Hematopoietic multipotent progenitor cell treated with erythropoietin and hydrocortisone succinate and interleukin-3 and kit ligand, for 4 days (in vitro differentiated cells): Measurements from ENCODE around the gene IGF2BP1.
"Not testable (repeated sequence)": the region's sequence is repeated elsewhere in the genome, so short reads cannot be mapped to it uniquely, and the experiment has no call there.

Source experiments
- DNase-seq: peaks from one replicate; pipeline ENCODE4 v3.0.0-alpha.2; 2015

Gene IGF2BP1

GRCh38 chr17:48996722-48997102 is 473 bp upstream of the IGF2BP1 start:
- no peak for DNase-seq

DNA sequence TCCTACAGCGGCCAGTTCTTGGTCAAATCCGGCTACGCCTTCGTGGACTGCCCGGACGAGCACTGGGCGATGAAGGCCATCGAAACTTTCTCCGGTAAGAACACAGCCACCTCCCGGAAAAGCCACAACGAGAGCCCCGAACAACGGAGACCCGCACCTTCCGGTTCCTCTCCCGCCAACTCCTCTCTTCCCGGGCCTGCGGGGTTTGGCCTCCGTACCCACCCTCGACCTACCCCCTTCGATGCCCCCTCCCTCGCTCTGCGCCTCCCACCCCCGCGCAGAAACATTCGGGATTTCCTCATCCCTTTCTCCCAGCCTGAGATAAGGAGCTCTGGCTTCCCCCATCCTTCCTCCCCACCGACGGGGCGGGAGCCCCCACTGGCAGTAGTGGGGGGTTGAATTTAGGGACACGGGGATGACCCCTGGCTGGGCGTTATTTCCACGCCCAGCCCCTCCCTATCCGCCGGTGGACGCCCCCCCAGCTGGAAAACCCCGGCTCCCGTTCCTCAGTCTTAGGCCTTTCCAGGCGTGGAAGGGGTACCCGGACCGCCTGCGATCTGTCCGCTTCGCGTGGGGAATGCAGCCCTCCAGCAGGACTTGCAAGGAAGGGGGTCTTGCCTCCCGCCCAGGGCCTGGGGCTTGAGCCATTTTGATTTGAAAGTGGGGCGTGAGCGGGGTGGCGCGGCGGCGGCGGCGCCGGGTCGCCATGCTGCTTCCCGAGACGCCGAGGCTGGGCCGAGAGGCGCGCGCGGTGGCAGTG is 822 bp downstream of the IGF2BP1 start:
- no peak for DNase-seq

DNA sequence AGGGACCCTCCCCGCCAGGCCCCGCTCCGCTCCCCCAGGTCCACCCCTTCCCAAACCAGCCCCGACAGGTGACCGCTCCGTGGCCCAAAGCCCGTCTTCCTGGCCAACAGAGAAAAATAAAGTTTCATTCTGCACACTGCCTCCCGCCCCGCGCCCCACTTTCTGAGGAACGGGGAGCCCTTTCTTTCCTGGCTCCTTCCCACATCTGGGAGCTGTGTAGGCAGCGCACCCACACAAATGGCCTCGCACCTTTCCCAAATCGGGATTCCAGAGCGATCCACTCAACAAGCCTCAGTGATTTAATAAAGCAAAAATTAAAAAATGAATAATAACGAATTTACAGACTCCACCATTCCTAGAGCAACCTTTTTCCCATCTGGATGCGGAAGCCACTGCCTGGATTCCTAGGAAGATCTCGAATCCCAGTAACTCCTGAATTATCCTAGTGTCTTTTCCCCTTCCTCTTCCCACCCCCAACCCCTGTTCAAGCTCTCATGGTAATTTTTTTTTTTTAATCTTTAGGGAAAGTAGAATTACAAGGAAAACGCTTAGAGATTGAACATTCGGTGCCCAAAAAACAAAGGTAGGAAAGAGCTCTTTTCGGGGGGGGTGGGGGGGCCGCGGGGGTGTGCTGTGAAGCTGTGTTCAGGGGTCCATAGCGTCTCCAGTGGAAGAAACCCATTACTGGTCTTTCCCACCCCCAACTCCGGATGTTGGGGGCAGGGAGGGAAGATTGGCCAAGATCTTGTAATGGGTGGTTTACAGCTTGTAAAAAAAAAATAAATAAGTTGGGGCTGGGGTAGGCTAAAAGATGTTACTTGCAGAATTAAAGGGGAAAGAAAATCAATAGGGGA is 1.6 kb downstream of the IGF2BP1 start:
- DNase-seq: no peak

GRCh38 chr17:49000943-49001342 is 3.8 kb downstream of the IGF2BP1 start:
- no peak for DNase-seq

DNA sequence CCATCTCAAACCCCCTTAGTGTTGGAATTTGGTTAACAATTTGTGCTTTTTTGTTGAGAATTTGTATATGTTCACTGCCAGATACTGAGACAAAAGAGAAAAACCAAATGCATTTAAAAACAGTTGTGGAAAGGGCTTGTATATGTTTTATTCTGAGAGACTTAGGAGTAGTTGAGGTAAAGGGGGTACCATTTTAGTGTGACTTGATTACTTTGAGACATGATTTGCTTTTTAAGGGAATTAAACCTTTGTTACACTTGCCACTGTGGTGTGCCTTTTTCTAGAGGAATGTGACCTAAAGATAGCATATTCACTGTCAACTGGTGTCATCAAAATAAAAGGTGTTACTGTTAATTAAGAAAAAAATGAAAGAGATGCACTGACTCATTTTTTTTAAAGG is 4.5 kb downstream of the IGF2BP1 start:
- no peak for DNase-seq

DNA sequence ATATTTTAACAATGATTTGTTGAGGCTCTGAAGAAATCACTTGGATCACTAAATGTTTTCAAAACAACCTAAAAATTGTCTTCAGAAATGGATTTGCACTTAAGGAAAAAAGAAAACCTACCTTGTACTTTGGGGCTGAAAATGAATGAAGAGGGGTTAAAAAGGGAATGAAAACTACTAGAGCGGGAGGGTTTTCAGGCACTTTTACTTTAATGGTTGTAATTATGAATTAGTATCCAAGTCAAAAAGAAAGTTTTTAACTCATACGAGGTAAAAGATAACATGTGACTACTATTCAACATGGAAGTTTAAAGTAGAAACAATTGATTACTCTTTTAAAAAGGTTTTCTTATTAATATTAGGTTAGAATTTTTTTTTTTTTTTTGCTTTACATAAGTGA is 5.1 kb downstream of the IGF2BP1 start:
- DNase-seq: no peak

DNA sequence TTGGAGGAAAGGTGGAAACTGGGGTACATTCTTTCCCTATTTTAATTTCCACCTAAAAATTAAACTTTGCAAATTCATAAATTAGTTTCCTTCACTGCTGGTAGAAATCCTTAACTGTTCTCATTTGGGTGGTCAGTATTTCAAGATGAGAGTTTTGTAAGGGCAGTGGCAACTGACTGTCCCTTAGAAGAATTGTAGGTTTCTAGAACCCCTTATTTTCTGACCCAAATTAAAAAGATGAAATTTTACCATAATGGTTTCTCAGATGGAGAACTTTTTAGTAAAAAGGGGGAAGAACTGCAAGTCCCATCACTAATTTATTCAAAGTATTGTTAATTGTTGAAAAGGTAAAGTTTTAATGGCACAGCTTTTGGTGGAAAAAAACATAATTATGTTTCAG is 5.6 kb downstream of the IGF2BP1 start:
- DNase-seq: no peak

DNA sequence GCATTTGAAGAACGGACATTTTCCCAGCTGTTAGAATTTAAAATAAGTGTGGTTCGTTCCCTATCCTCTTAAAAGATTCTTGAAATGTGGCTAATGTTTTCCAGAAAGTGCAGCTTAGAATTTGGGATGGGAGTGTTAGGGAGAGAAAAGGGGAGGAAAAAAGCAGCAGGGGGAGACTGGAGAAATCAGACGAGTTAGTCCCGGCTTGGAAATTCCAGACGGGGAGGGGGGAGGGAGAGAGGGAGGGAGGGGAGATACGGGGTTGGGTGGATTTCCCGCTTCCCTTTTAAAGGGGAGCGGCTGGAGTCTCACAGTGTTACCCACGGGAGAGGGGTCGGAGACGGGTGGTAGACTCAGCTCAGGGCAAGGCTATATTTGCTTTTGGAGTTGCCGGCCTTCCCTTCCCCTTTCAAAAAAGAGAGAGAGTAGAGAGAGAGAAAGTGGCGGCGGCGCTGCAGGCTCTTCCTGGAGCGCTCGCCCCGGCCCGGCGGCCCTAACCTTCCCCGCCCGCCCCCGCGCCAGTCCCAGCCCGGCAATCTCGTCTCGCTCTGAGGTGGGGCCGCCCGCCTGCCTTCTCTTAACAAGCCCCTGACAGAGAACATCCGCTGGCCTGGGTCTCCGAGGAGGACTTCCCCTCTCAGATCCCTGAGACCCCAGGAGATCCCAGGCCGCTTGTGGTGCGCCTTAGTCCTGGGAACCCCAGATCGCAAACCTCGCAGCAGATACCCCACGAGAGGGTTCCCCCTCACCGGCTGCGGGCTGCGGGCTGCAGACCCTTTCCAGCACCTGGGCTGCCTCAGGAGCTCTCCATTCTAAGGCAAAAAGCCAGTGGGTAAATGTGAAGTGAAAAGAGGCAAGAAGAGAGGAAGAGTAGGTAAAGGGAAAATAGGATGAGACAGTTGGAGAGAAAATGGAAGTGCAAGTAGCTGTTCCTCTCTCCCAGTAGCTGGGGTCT is 6.6 kb downstream of the IGF2BP1 start:
- no peak for DNase-seq

DNA sequence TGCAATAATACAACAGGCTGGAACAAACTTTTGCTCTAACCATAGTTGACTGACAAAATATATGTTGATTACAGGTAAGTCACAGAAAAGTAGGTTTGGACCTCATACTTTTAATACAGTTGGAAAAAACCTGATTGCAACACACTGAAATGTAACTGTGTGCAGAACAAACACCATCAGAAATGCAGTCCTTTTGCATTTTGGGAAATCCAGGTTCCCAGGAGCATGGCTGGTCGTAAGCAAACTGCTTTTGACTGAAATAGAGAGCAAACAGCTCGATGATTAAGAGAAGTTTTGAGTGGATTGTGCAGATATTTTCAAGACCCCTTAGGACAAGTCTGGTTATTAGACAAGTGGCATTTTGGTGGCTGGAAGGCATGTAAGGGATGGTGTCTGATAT is 8.0 kb downstream of the IGF2BP1 start:
- DNase-seq: no peak

DNA sequence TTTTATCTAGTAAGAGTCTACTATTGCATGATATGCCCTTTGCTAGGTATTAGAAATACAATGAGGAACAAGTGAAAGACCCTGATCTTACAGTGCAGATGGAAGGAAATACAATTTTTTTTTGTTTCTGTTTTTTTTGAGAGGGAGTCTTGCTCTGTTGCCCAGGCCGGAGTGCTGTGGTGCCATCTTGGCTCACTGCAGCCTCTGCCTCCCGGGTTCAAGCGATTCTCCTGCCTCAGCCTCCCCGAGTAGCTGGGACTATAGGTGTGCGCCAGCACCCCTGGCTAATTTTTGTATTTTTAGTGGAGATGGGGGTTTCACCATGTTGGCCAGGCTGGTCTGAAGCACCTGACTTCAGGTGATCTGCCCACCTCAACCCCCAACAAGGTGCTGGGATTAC is 11.7 kb downstream of the IGF2BP1 start:
- DNase-seq: not testable (repeated sequence)

DNA sequence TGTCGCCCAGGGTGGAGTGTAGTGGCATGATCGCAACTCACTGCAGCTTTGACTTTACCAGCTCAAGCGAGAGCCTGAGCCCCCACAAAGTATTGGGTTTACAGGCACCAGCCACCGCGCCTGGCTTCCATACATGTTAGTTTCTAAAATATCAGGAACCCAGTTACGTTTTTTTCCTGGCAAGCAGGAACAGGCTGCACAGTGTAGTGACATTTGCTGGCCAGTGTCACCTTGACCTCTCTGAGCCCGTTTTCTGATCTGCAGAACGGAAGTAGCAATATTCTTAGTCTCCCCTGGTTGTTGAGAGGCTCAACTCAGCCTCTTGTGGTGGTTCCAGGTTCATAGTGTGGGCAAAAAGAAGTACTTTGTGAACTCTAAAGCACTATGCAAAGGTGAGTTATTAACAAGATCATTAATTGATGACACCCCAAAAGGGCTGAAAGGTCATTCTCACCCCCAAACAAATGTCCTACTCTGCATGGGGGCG is 15.6 kb downstream of the IGF2BP1 start:
- DNase-seq: no peak

GRCh38 chr17:49013311-49014213 is 16.4 kb downstream of the IGF2BP1 start:
- DNase-seq: no peak

DNA sequence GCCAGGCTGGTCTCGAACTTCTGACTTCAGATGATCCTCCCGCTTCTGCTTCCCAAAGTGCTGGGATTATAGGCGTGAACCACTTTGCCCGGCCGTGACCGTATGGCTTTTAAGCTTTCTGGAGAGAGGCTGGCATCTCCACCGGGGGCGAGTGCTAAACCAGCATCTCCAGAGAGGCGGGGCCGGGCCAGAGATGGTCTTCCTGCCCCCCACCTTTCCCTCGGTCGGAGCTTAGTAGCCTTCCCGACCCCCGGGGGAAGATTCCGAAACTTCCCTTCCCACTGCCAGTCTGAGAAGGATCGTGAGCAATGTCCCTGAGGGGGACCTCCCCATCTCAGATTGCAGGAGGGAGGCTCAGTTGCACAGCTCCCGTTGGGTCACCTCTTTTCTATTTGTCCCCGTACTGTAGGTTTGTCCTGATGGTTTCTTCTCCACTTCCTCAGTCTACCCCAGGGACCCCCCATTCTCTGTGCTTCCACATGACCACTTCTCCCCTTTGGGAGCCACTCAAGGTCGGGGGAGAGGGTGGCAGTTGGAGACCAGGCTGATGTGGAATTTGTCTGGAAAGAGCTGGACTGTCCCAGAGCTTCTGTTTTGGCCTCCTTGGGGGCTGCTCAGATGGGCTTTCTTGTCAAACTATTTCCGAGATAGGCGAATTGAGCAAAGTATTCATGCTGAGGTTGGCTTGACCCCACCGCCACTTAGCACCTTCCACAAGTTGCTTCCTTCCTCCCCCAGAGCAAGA is 18.2 kb downstream of the IGF2BP1 start:
- DNase-seq: no peak

GRCh38 chr17:49015924-49016774 is 19.0 kb downstream of the IGF2BP1 start:
- no peak for DNase-seq

GRCh38 chr17:49016775-49017463 is 19.7 kb downstream of the IGF2BP1 start:
- DNase-seq: no peak

DNA sequence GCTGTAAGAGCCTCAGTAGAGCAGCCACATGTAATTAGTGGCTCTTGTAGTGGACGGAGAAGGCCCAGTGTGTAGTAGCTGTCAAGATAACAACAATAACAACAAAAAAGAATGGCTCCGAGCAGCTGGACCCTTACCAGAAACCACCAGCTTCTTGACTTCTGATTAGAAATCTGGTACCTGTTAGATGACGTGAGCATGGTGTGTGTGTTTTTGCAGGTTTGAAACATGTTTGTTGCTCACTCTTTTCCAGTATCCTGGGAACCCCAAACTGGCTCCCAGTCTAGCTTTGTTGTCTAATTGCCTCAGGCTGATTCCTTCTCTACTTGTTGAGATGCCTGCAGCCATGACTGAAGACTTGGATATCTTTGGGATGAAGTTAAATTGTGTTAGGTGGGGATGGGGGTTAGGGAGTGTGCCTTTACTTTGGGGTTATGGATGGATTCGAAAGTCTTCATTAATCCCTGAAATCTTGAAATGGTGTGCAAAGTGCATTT is 21.0 kb downstream of the IGF2BP1 start:
- DNase-seq: no peak

DNA sequence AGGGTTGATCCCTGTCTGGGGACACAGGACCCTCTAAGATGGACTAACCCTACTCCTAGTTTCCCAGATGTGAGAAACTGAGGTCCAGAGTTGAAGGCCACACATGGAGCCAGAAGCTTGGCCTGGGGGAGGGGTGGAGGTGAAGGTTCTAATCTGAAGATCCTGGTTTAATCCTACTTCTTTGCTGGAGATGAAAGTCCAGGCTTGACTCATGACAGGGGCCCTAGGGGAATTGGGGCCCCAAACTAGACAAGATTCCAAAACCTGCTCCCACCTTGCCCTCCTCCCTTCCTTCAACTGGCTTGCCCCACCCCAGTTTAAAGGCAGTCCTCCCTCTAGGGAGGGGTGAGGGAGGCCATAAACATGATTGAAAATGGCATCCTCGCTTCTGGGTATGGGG is 21.6 kb downstream of the IGF2BP1 start:
- no peak for DNase-seq

GRCh38 chr17:49020609-49021008 is 23.4 kb downstream of the IGF2BP1 start:
- DNase-seq: no peak

GRCh38 chr17:49021095-49021767 is 24.0 kb downstream of the IGF2BP1 start:
- no peak for DNase-seq
